H9 (cell line): Measurements from ENCODE around the gene NXPH4. TPM values are rescaled to one million over a fixed set of nuclear protein-coding genes. Genes with fewer than 3 reads are reported as not detected.

ENCODE experiments used
- DNase-seq: peaks from one replicate; pipeline ENCODE4 v3.0.0-alpha.2; 2017
- H2AFZ ChIP-seq: one replicate; pipeline ENCODE4 v1.6.1; 2013; ENCODE audit warnings: mild to moderate bottlenecking, low read length, control low read depth, moderate library complexity
- H2AK5ac ChIP-seq: 2 replicates; pipeline ENCODE4 v1.6.1; 2013; ENCODE audit warnings: low read length, control low read depth, mixed read lengths; ENCODE audit not compliant: insufficient read length
- H2BK120ac ChIP-seq: one replicate; pipeline ENCODE4 v1.6.1; 2013; ENCODE audit warnings: low read depth, mild to moderate bottlenecking, low read length, control low read depth, inconsistent platforms; ENCODE audit not compliant: poor library complexity, severe bottlenecking
- H2BK12ac ChIP-seq: 2 replicates; pipeline ENCODE4 v1.6.1; 2013; ENCODE audit warnings: low read length, control low read depth, mixed read lengths, low read depth; ENCODE audit not compliant: insufficient read length
- H2BK15ac ChIP-seq: 2 replicates; pipeline ENCODE4 v1.6.1; 2013; ENCODE audit warnings: low read depth, low read length, control low read depth
- H2BK20ac ChIP-seq: one replicate; pipeline ENCODE4 v1.6.1; 2013; ENCODE audit warnings: low read depth, mild to moderate bottlenecking, low read length, control low read depth, inconsistent platforms; ENCODE audit not compliant: poor library complexity, severe bottlenecking
- H2BK5ac ChIP-seq: 2 replicates; pipeline ENCODE4 v1.6.1; 2013; ENCODE audit warnings: low read length, control low read depth, mixed read lengths; ENCODE audit not compliant: insufficient read length
- H3K14ac ChIP-seq: 2 replicates; pipeline ENCODE4 v1.6.1; 2013; ENCODE audit warnings: low read length, control low read depth; ENCODE audit not compliant: insufficient read depth
- H3K18ac ChIP-seq: 2 replicates; pipeline ENCODE4 v1.6.1; 2013; ENCODE audit warnings: low read depth, mild to moderate bottlenecking, mixed read lengths, low read length, control low read depth; ENCODE audit not compliant: insufficient read length
- H3K23ac ChIP-seq: 2 replicates; pipeline ENCODE4 v1.6.1; 2013; ENCODE audit warnings: low read length, control low read depth, mixed read lengths, low read depth; ENCODE audit not compliant: insufficient read length
- H3K23me2 ChIP-seq: 2 replicates; pipeline ENCODE4 v1.6.1; 2013; ENCODE audit warnings: low read depth, mild to moderate bottlenecking, mixed read lengths, low read length, control low read depth; ENCODE audit not compliant: insufficient read length, poor library complexity, severe bottlenecking
- H3K27ac ChIP-seq: 2 replicates; pipeline ENCODE4 v1.5.1; 2013; ENCODE audit warnings: low read length, control low read depth, mixed read lengths, low read depth; ENCODE audit not compliant: insufficient read length
- H3K27me3 ChIP-seq: 2 replicates; pipeline ENCODE4 v1.6.1; 2013; ENCODE audit warnings: low read length, control low read depth, inconsistent platforms; ENCODE audit not compliant: insufficient read depth
- H3K4ac ChIP-seq: 2 replicates; pipeline ENCODE4 v1.6.1; 2013; ENCODE audit warnings: low read depth, mild to moderate bottlenecking, control low read depth, inconsistent platforms, low read length, moderate library complexity
- H3K4me1 ChIP-seq: 2 replicates; pipeline ENCODE4 v1.6.1; 2013; ENCODE audit warnings: low read length, control low read depth, inconsistent platforms; ENCODE audit not compliant: insufficient read depth
- H3K4me2 ChIP-seq: 2 replicates; pipeline ENCODE4 v1.6.1; 2013; ENCODE audit warnings: low read length, control low read depth, mixed read lengths; ENCODE audit not compliant: insufficient read length, insufficient read depth
- H3K56ac ChIP-seq: 2 replicates; pipeline ENCODE4 v1.6.1; 2013; ENCODE audit warnings: low read depth, mild to moderate bottlenecking, mixed read lengths, low read length, control low read depth; ENCODE audit not compliant: insufficient read length
- H3K79me1 ChIP-seq: 2 replicates; pipeline ENCODE4 v1.6.1; 2013; ENCODE audit warnings: low read depth, mild to moderate bottlenecking, moderate library complexity, low read length, control low read depth, inconsistent platforms; ENCODE audit not compliant: insufficient read depth, poor library complexity, severe bottlenecking
- H3K79me2 ChIP-seq: 2 replicates; pipeline ENCODE4 v1.6.1; 2013; ENCODE audit warnings: low read length, control low read depth, inconsistent platforms; ENCODE audit not compliant: insufficient read depth
- H3K9ac ChIP-seq: 2 replicates; pipeline ENCODE4 v1.6.1; 2013; ENCODE audit warnings: low read length, control low read depth, mixed read lengths; ENCODE audit not compliant: insufficient read length; ENCODE audit errors: extremely low read depth
- H3K9me3 ChIP-seq: one replicate; pipeline ENCODE4 v1.6.1; 2013; ENCODE audit warnings: low read depth, low read length, inconsistent platforms; ENCODE audit not compliant: control insufficient read depth
- H3T11ph ChIP-seq: one replicate; pipeline ENCODE4 v1.6.1; 2013; ENCODE audit warnings: mild to moderate bottlenecking, low read length, control low read depth, inconsistent platforms
- H4K20me1 ChIP-seq: one replicate; pipeline ENCODE4 v1.6.1; 2013; ENCODE audit not compliant: control insufficient read depth, insufficient read length, insufficient read depth
- H4K5ac ChIP-seq: 2 replicates; pipeline ENCODE4 v1.6.1; 2013; ENCODE audit warnings: low read depth, mild to moderate bottlenecking, mixed read lengths, low read length, control low read depth; ENCODE audit not compliant: insufficient read length
- H4K8ac ChIP-seq: replicated peaks from 2 replicates; pipeline ENCODE4 v1.6.1; 2013; ENCODE audit warnings: low read length, control low read depth, mixed read lengths, low read depth; ENCODE audit not compliant: insufficient read length
- H4K91ac ChIP-seq: 2 replicates; pipeline ENCODE4 v1.6.1; 2013; ENCODE audit warnings: low read depth, mild to moderate bottlenecking, moderate library complexity, mixed read lengths, low read length, control low read depth; ENCODE audit not compliant: insufficient read length
- H3K27ac Mint-ChIP-seq, 3 experiments: 2 replicates in 2 of 3; 3 replicates in 1 of 3; pipeline ENCODE4 v1.8.0; 2020 to 2021; ENCODE audit warnings: mixed read lengths in 3 of 3, mild to moderate bottlenecking in 1 of 3, moderate library complexity in 1 of 3
- H3K27me3 Mint-ChIP-seq: 2 replicates; pipeline ENCODE4 v1.8.0; 2021; ENCODE audit warnings: low read depth, mild to moderate bottlenecking, moderate library complexity, mixed read lengths
- H3K36me3 Mint-ChIP-seq, 3 experiments: 2 replicates in 2 of 3; 3 replicates in 1 of 3; pipeline ENCODE4 v1.8.0; 2020 to 2021; ENCODE audit warnings: low read depth in 3 of 3, mixed read lengths in 3 of 3; ENCODE audit not compliant: insufficient read depth in 1 of 3
- H3K4me1 Mint-ChIP-seq, 2 experiments: 2 replicates each; pipeline ENCODE4 v1.8.0; 2020; ENCODE audit warnings: mixed read lengths in 2 of 2
- H3K4me3 Mint-ChIP-seq, 2 experiments: 2 replicates in 1 of 2; 3 replicates in 1 of 2; pipeline ENCODE4 v1.8.0; 2020 to 2021; ENCODE audit warnings: mild to moderate bottlenecking in 2 of 2, mixed read lengths in 2 of 2, moderate library complexity in 1 of 2
- H3K9me3 Mint-ChIP-seq, 2 experiments: 2 replicates in 1 of 2; 3 replicates in 1 of 2; pipeline ENCODE4 v1.8.0; 2020; ENCODE audit warnings: mild to moderate bottlenecking in 2 of 2, mixed read lengths in 2 of 2, moderate library complexity in 1 of 2
- WGBS: extraction: QIAGEN DNeasy Blood & Tissue Kit; methylation state at CpG from one replicate; pipeline ENCODE4 v1.1.7; 2013; ENCODE audit warnings: missing lambda C conversion rate, low lambda C conversion rate, mixed read lengths; ENCODE audit not compliant: insufficient read length; ENCODE audit errors: extremely low coverage; 5-methylcytosine and 5-hydroxymethylcytosine counted together
- total RNA-seq: library from RNA; stranded (reverse); gene quantifications from 2 replicates; pipeline ENCODE4 v1.2.1, GENCODE V29; 2021
- TF ChIP-seq, protein P1 (sequence below): fragments of 200-600 bp; sonication (generic); conservative IDR thresholded peaks from 3 replicates; pipeline ENCODE4 v1.8.0; 2021; ENCODE audit warnings: antibody characterized with exemption, mild to moderate bottlenecking

The NXPH4 gene
- total RNA-seq, 1 experiment from 2014 or later = 2.1 TPM

GRCh38 chr12:57185906-57186508, 30.6 kb upstream of the NXPH4 start:
- no peak overlapping the region for H3K27ac Mint-ChIP-seq
- peaks cover 4 to 5% of the 10 kb centered on the region in 2 experiments for H3K4me1 Mint-ChIP-seq
- Histone ChIP-seq H4K5ac (no peak overlapping the region), H2BK12ac (no peak overlapping the region), H4K20me1 (no peaks in the 10 kb centered on the region), H4K8ac (no peak overlapping the region), H3K9ac (no peak overlapping the region), H3K27me3 (no peaks in the 10 kb centered on the region), H3K27ac (no peak overlapping the region), H4K91ac (no peak overlapping the region), H3K79me1 (no peaks in the 10 kb centered on the region), H3K18ac (no peak overlapping the region), H3T11ph (no peak overlapping the region), H3K79me2 (no peaks in the 10 kb centered on the region), H3K9me3 (no peaks in the 10 kb centered on the region), H3K14ac (no peak overlapping the region), H3K56ac (no peak overlapping the region), H3K23me2 (no peaks in the 10 kb centered on the region), H2BK20ac (no peak overlapping the region), H2AFZ (no peak overlapping the region), H2BK5ac (no peak overlapping the region), H3K4ac (no peak overlapping the region), H3K4me2 (no peak overlapping the region), H2BK120ac (no peak overlapping the region), H2BK15ac (no peak overlapping the region), H3K23ac (no peak overlapping the region), H3K4me1 (no peaks in the 10 kb centered on the region), H2AK5ac (no peak overlapping the region)
- WGBS = no CpG with 5 or more reads among the region's 12 CpGs
- no peak for DNase-seq
- H3K9me3 Mint-ChIP-seq = no peaks in the 10 kb centered on the region
- H3K27me3 Mint-ChIP-seq = no peaks in the 10 kb centered on the region
- H3K4me3 Mint-ChIP-seq = no peak overlapping the region
- peaks cover 57 to 93% (median 90%) of the 10 kb centered on the region in 3 experiments for H3K36me3 Mint-ChIP-seq
- TF ChIP-seq, protein P1, sequence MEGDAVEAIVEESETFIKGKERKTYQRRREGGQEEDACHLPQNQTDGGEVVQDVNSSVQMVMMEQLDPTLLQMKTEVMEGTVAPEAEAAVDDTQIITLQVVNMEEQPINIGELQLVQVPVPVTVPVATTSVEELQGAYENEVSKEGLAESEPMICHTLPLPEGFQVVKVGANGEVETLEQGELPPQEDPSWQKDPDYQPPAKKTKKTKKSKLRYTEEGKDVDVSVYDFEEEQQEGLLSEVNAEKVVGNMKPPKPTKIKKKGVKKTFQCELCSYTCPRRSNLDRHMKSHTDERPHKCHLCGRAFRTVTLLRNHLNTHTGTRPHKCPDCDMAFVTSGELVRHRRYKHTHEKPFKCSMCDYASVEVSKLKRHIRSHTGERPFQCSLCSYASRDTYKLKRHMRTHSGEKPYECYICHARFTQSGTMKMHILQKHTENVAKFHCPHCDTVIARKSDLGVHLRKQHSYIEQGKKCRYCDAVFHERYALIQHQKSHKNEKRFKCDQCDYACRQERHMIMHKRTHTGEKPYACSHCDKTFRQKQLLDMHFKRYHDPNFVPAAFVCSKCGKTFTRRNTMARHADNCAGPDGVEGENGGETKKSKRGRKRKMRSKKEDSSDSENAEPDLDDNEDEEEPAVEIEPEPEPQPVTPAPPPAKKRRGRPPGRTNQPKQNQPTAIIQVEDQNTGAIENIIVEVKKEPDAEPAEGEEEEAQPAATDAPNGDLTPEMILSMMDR = no peak
